Esophagus squamous epithelium (tissue), 4 donors: ENCODE measurements around the gene GBP3.

Source experiments
- CTCF ChIP-seq, 6 experiments: fragments of 450-650 bp in 4 of 6; fragments of 200-600 bp in 2 of 6; sonication (generic) in 2 of 6; IDR thresholded peaks; one replicate each; pipeline ENCODE4 v1.5.1; 2016 to 2019; ENCODE audit warnings: antibody characterized with exemption in 6 of 6, mild to moderate bottlenecking in 4 of 6, moderate library complexity in 4 of 6
- POLR2A ChIP-seq, 4 donors: fragments of 450-650 bp; IDR thresholded peaks; one replicate each; pipeline ENCODE4 v1.6.1; 2017; ENCODE audit warnings: antibody characterized with exemption in 4 of 4, mild to moderate bottlenecking in 4 of 4, moderate library complexity in 3 of 4

- no peak for TF ChIP-seq CTCF (IDR thresholded peaks at IDR 0.05)
- TF ChIP-seq POLR2A (IDR thresholded peaks at IDR 0.05) = no peak
These were observed 37.4 kb upstream of the GBP3 start for GRCh38 chr1:89060091-89060490.
